Superior temporal gyrus (tissue), 1 donor: Measurements from ENCODE around the gene RAB11B.
"Not testable (repeated sequence)": the region's sequence is repeated elsewhere in the genome, so short reads cannot be mapped to it uniquely, and the experiment has no call there.

Experiments used
- DNase-seq: peaks from one replicate; pipeline ENCODE4 v3.0.0-alpha.2; 2016; ENCODE audit errors: extremely low spot score

RAB11B gene

DNA sequence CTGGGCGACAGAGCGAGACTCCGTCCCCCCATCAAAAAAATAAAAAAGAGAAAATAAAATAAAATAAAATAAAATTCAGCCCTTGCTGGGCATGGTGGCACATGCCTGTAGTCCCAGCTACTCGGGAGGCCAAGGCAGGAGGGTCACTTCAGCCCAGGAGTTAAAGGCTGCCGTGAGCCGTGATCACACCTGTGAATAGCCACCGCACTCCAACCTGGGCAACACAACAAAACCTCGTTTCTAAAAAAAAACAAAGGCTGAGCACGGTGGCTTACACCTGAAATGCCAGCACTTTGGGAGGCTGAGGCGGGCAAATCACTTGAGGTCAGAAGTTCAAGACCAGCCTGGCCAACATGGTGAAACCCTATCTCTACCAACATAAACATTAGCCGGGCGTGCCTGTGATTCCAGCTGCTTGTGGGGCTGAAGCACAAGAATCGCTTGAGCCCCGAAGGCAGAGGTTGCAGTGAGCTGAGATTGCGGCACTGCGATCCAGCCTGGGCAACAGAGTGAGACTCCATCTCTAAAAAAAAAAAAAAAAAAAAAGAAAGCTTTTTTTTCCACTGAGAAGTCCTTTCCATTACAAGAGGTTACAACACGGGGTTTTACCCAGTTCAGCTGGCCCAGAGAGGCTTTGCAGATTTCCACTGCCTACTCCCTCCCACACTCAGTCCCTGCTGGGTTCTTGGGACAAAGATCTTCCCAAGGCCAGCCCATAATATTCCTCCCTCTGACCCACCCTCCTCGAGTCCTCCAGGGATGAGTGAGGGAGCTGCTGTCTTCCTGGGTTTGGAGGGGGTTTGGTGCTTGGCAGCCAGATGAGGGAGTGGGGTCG is 19.8 kb upstream of the RAB11B start:
- no peak for DNase-seq

GRCh38 chr19:8371011-8371804 is 19.0 kb upstream of the RAB11B start:
- DNase-seq = no peak

GRCh38 chr19:8373867-8374813 is 16.0 kb upstream of the RAB11B start:
- no peak for DNase-seq

DNA sequence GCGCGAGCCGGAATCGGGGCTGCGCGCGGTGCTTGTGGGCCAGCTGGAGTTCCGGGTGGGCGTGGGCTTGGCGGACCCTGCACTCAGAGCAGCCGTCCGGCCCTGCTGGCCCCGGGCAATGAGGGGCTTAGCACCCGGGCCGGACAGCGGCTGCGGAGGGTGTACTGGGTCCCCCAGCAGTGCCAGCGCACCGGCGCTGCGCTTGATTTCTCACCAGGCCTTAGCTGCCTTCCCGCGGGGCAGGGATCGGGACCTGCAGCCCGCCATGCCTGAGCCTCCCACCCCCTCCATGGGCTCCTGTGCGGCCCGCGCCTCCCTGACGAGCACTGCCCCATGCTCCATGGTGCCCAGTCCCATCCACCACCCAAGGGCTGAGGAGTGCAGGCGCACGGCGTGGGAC is 14.4 kb upstream of the RAB11B start:
- DNase-seq = not testable (repeated sequence)

DNA sequence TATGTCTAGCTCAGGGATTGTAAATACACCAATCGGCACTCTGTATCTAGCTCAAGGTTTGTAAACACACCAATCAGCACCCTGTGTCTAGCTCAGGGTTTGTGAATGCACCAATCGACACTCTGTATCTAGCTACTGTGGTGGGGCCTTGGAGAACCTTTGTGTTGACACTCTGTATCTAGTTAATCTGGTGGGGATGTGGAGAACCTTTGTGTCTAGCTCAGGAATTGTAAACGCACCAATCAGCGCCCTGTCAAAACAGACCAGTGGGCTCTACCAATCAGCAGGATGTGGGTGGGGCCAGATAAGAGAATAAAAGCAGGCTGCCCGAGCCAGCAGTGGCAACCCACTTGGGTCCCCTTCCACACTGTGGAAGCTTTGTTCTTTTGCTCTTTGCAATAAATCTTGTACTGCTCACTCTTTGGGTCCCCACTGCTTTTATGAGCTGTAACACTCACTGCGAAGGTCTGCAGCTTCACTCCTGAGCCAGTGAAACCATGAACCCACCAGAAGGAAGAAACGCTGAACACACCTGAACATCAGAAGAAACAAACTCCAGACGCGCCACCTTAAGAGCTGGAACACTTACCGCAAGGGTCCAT is 13.7 kb upstream of the RAB11B start:
- DNase-seq = not testable (repeated sequence)

DNA sequence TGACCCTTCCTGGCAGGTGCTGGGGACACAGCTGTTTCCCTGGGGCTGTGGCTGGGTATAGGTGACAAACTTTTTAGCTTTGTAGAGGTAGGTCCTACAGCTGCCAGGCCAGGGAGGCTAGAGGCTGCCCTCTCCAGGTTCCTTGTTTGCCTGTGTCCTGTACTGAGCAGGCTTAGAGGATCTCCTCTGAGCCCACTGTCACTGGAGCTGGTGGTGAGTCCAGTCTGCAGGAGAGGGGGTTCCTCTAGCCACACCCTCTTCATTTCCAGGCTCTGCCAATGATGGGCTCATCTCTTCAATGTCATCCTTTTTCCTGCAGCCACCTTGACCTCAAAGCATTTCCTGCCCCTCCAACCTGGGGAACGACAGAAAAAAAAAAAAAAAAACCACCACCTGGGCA is 12.6 kb upstream of the RAB11B start:
- no peak for DNase-seq

- not testable (repeated sequence) for DNase-seq
Observed at GRCh38 chr19:8379156-8379891, 10.8 kb upstream of the RAB11B start.

GRCh38 chr19:8384569-8384968 is 5.6 kb upstream of the RAB11B start:
- not testable (repeated sequence) for DNase-seq

GRCh38 chr19:8385103-8385502 is 5.1 kb upstream of the RAB11B start:
- not testable (repeated sequence) for DNase-seq

GRCh38 chr19:8385566-8385965 is 4.6 kb upstream of the RAB11B start:
- not testable (repeated sequence) for DNase-seq

DNA sequence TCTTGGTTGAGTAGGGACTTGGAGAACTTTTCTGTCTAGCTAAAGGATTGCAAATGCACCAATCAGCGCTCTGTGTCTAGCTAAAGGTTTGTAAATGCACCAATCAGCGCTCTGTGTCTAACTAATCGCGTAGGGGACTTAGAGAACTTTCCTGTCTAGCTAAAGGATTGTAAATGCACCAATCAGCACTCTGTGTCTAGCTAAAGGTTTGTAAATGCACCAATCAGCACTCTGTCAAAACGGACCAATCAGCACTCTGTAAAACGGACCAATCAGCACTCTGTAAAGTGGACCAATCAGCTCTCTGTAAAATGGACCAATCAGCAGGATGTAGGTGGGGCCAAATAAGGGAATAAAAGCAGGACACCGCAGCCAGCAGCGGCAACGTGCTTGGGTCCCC is 3.7 kb upstream of the RAB11B start:
- DNase-seq = not testable (repeated sequence)

DNA sequence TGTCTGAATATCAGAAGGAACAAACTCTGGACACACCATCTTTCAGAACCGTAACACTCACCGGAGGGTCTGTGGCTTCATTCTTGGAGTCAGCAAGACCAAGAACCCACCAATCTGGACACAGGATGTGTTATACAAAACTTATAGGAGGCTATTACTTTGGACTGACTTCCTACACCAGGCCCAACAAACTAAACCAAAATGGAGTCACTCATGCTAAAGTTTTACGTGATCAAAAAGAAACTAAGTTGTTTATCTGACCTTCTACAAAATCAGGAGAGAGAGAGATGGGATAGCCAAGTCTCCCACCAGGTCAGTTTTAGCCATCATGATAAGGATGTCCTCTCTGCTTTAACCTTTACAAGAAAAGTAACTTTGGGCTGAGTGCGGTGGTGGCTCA is 3.2 kb upstream of the RAB11B start:
- DNase-seq = no peak

- no peak for DNase-seq
Observed at GRCh38 chr19:8387688-8388611, 2.2 kb upstream of the RAB11B start.

DNA sequence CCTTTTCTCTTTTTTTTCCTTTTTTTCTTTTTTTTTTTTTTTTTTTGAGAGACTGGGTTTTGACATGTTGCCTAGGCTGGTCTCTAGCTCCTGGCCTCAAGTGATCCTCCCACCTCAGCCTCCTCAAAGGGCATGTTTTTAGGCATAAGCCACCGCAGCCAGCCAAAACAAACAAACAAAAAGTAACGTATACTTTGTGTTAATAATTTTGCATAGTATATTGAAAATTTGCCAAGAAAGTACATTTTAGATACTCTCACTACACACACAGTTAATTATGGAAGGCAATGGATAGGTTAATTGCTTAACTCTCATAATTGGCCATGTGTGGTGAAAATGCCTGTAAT is 1.6 kb upstream of the RAB11B start:
- no peak for DNase-seq

DNA sequence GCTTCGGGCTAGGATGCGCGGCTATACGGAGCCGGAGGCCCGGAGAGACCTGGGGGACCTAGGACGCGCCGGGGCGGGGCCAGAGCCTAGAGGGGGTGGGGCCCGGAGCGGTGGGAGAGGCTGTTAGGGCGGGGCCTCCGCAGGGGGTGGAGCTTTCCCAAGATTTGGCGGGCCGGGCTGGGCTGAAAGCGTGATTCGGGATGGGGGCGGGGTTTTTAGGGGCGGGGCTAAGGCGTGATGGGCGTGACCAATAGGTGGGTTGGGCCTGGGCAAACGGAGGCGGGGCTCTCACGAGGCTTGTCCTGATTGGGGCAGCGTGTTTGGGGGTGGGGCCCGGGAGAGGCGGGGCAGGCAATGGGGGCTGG is 439 bp downstream of the RAB11B start:
- peak; percentile 90 for DNase-seq

- DNase-seq = no peak
Observed at GRCh38 chr19:8391198-8392016, 1.2 kb downstream of the RAB11B start.

DNA sequence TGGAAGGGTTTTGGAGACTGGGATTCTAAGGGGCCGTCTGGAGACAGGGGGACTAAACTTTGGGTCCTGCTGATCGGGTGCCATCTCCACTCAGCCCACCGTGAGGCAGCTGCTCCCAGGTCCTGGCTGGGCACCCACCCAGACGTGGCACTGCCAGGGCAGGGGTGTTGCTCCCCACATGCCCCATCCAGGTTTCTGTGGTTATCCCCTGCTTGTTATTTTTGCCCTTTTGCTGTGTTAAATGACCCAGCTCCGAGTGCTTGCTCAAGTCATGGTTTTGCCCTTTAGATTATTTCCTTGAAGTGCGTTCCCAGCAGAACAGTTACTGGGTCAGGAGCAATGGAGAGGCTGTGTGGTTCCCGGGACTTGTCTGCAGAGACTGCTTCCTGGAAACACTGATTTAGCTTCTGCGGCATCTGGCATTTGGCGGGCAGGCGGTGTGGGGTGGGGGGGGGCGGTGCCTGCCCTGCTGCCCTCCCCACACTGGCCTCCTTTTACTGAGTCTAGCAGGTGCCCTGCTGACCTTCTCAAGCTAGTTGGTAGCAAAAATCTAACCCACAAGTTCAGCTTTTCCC is 1.9 kb downstream of the RAB11B start:
- no peak for DNase-seq

DNA sequence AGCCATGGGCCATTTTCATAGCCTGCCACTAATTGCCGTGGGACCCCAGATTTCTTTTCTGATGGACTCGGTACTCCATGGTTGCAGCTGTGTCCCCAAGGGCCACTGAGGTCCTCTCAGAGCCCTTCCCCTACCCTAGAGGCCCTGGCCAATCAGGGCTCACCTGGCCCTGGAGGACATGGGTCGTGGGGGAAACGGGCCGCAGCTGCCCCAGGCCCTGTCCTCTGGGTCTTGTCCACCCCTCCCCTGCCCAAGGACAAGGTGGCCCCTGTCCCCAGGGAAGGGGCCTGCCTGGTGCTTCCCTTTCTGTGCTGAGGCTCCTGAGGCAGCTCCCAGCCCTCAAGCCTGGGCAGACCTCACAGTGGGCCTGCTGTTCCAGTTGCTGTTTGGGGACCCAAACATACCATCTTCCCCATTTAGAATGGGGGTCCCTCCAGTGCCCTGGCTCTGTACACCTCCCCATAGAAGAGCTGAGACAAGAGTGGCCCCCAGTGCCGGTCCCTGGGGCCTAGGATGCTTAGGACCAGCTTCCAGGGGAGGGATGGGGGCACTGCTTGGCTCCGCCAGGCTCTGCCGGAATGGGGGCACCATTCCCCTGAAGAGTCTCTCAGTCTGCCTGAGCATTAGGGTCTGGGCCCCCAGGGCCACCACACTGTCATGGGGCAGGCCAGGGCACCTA is 3.2 kb downstream of the RAB11B start:
- DNase-seq = no peak
